LNCAP (cell line): Measurements from ENCODE around the gene PTGR3.

Experiments
- CTCF ChIP-seq: fragments of 450-650 bp; IDR thresholded peaks from 2 replicates; pipeline ENCODE4 v1.5.1; 2017; ENCODE audit warnings: mild to moderate bottlenecking

Gene PTGR3

GRCh38 chr18:75250471-75250821 is 41.5 kb upstream of the PTGR3 start:
- TF ChIP-seq CTCF = no peak

DNA sequence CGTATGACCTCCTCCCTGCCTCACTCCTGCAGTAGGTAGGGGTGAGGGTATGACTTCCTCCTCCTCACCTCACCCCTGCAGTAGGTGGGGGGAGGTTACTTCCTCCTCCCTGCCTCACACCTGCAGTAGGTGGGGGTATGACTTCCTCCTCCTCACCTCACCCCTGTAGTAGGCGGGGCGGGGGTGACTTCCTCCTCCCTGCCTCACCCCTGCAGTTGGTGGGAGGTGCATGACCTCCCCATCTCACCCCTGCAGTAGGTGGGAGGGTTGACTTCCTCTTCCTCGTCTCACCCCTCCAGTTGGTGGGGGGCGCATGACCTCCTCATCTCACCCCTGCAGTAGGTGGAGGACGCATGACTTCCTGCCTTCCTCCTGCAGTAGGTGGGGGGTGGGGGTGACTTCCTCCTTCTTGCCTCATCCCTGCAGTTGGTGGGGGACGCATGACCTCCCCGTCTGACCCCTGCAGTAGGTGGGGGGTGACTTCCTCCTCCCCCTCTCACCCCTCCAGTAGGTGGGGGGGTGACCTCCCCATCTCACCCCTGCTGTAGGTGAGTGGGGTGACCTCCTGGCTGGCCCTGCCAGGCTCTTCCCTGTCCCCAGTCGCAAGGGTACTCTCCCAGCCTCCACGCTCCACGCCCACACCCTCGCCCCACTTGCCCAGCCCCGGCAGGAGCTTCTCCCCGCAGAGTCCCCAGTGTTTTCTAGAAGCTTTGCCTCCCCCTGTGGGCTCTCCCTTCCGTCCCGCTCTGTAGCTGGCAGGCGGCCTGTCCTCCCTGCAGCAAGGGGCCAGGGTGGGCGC is 40.9 kb upstream of the PTGR3 start:
- no peak for TF ChIP-seq CTCF

DNA sequence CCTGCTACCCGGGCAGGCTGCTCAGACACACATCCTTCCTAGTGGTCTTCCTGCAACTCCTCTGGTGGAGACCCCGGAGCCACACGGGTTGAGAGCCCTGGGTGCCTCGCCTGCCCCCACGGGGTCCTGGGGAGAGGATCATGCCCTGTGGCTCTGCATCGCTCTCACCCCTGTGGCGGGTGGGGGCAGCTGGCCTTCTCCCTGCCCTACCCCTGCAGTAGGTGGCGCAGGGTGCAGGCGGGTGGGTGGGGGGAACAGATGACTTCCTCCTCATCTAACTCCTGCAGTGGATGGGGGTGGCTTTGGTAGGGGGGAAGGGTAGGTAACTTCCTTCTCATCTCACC is 40.2 kb upstream of the PTGR3 start:
- TF ChIP-seq CTCF = no peak

- no peak for TF ChIP-seq CTCF
These were observed 39.7 kb upstream of the PTGR3 start for GRCh38 chr18:75248426-75249174.

DNA sequence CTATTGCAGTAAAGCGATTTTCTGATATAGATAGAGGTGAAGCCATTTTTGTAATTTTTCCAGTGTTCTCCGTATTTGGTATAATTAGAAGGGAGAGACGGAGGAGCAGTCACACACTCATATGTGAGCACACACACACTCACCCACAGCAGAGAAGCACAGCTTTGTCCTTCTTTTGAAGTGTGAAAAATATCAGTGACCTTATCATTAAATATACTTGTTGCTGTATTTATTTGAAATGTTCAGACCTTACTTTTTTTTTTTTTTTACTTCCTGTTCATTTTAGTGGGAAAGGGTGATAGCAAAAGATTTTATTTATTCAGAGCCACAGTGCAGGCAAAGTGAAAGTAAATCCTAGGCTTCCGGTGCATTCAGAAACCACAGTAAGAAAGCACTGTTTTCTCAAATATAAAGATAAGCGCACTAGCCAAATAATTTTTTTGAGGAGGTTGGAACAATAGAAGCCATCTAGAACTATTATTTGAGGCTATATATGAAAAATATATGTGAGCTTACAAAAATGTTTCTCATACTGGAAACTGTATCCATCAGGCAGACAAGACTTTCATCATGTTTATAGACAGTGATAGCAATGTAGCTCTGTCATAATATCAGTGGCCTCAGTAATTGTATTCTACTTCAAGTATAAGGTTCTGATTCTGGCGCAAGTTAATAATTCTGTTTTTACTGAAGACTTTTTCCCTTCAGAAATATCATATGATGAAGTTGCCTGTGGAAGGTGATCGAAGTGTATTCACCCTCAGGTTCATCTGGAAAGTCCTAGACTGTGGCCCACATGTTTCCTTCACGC is 38.9 kb upstream of the PTGR3 start:
- no peak for TF ChIP-seq CTCF

GRCh38 chr18:75246721-75247610 is 38.0 kb upstream of the PTGR3 start:
- TF ChIP-seq CTCF = no peak
